Measurements from ENCODE around the gene TRIO.

DNA sequence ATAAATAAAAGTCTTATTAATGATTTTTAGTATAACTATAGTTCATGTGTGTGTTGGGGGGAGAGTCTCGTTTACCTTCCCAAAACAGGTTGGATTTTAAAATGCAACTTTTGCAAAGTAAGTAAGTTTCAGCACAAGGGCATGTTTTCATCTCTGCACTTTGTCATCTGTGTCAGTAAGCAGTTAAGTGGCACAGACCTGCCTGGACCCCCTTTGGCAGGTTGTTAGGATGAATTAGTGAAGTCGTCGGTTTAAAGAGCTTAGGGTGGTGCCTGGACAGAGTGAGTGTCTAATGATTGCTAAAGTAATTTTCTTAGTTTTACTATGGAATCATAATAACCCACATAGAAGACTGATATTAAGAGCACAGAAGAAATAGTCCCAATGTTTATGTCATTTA lies 74.9 kb downstream of the TRIO start:
- TF ChIP-seq, protein P1, sequence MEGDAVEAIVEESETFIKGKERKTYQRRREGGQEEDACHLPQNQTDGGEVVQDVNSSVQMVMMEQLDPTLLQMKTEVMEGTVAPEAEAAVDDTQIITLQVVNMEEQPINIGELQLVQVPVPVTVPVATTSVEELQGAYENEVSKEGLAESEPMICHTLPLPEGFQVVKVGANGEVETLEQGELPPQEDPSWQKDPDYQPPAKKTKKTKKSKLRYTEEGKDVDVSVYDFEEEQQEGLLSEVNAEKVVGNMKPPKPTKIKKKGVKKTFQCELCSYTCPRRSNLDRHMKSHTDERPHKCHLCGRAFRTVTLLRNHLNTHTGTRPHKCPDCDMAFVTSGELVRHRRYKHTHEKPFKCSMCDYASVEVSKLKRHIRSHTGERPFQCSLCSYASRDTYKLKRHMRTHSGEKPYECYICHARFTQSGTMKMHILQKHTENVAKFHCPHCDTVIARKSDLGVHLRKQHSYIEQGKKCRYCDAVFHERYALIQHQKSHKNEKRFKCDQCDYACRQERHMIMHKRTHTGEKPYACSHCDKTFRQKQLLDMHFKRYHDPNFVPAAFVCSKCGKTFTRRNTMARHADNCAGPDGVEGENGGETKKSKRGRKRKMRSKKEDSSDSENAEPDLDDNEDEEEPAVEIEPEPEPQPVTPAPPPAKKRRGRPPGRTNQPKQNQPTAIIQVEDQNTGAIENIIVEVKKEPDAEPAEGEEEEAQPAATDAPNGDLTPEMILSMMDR (conservative IDR thresholded peaks at IDR 0.05; ENCODE audit: low read depth, low read length) = no peak
- no peak for TF ChIP-seq EZH2 (IDR thresholded peaks at IDR 0.05; ENCODE audit: low read length, unreplicated experiment)
